Skeletal muscle cell (primary cell): ENCODE results near the gene ATG2B.
"Not testable (repeated sequence)": the region's sequence is repeated elsewhere in the genome, so short reads cannot be mapped to it uniquely, and the experiment has no call there.

ENCODE experiments used
- DNase-seq: peaks from one replicate; pipeline ENCODE4 v3.0.0-alpha.2; 2010; ENCODE audit warnings: low read depth
- H3K4me3 ChIP-seq: 2 replicates; pipeline ENCODE4 v1.5.1; 2011; ENCODE audit warnings: low read depth, mild to moderate bottlenecking, control low read depth, low read length, moderate library complexity

The ATG2B gene

DNA sequence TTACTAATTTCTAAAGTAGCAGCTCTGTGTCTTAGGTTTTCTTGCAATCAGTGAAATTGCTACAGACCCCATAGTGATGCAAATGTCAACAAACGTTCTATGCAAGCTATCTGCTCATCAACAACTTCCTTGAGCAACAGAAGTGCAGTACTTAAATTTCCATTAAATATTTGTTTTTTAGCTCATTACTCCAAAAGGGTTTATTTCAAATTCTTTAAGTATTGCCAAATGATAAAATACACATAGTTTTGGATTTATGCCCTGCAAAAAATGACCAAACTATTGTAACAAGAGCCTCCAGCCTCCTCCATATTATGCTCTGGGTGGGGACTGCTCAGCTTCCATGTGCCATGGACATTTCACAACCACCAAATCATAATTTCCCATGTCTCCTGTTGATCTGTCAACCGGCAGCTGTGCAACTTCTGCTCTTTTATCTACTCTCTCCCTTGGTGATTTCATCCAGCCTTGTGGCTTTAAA, 102.8 kb downstream of the ATG2B start:
- no peak for DNase-seq
- no peak overlapping the region for H3K4me3 ChIP-seq

DNA sequence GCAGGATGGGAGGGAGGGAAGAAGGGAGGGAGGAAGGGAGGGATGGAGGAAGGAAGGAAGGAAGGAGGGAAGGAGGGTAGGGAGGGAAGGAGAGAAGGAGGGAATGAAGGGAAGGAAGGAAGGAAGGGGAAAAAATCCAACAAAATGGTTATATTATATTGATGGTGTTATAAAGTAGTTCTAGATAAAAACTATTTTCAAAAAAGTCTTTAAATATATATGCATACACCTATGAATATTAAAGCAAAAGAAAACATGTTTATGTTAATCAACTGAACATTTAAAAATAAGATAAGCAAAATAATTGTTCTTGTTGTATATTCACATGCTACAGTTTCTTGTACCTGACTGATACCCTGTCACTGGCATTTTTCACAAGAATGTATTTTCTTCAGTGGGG, 105.2 kb downstream of the ATG2B start:
- no peak overlapping the region for H3K4me3 ChIP-seq

DNA sequence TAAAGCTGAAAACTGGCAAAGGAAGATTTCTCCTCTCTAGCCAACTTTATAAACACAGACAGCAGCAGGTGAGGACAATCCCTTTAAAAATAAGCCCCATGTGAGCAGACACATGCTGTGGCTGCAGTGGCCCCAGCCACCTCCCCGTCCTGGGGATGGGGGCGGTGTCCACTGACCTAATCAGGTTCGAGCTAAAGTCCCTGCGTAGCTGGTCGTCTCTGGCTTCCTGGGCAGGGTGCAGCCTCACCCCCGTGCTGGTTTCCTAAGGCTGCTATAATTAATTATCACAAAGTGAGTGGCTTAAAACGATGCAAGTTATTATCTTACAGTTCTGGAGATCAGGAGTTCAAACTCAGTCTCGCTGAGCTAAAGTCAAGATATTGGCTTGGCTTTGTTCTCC, 106.1 kb downstream of the ATG2B start:
- no peak for DNase-seq
- H3K4me3 ChIP-seq: peak overlapping the region; percentile 11

More for the DNA sequence above, 105.2 kb downstream of the ATG2B start:
- no peak for DNase-seq

DNA sequence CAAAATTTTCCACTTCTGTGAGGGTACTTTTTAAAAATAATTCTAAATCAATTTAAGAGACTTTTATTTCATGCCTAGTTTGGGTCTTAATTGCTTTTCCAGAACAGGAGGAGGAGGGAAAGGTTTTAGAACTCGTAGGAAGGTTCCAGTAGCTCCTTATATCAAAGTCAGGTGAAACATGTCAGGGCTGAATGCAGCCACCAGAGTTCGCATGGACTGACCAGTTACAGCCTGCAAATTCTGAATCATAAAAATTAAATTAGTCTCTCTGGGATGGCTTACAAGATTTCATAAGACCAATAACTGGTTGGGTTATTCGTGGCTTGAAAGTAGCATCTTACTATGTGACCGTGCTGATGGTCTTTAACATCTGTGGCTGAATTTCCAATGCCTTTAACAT, 106.7 kb downstream of the ATG2B start:
- H3K4me3 ChIP-seq: peak overlapping the region; percentile 11
- DNase-seq: no peak

DNA sequence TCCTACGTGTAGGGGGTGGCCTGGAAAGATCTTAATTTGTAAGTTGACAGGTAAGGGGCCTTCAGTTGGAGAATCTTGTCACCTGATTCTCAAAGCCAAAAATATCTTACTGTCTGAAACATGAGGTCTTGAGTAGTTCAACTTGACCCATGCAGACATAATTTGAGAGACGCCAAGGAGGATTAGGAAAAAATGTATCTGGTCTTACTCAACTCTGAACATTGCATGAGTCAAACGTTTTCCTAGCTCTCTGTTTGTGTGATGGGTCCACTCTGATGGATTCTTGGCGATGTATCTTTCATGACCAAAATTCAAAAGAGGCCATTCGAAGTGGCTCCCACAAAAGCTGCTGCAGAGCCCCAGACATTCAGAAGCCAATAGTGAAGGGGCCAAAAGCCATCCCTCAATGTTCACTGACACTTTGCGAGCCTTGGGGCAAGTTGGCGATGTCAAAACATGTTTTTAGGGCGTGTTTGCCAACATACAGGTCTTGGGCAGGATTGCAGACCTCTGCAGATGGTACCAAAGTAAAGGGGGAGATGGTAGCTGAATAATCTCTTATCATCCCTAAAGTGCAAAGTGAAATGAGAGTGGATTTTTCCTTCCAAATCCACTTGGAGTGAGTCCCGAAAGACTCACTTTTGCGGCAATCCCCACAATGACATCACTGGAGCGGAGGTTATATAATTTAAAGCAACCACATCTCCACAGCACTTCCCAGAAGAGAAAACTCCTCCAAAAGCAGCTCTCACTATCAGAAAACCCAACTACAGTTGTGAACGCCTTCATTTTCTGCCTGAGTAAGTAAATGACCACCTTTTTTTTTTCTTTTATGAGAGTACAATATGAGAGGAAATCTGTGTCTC, 107.4 kb downstream of the ATG2B start, which contains the start of gene BDKRB1:
BDKRB1 (plus strand) TSS at position 710 of the 866 bp plus-strand sequence. CDS start 7,473 bp downstream, outside the sequence.
- DNase-seq: no peak
- peak within 1 kb of the TSS; percentile 11 for H3K4me3 ChIP-seq

DNA sequence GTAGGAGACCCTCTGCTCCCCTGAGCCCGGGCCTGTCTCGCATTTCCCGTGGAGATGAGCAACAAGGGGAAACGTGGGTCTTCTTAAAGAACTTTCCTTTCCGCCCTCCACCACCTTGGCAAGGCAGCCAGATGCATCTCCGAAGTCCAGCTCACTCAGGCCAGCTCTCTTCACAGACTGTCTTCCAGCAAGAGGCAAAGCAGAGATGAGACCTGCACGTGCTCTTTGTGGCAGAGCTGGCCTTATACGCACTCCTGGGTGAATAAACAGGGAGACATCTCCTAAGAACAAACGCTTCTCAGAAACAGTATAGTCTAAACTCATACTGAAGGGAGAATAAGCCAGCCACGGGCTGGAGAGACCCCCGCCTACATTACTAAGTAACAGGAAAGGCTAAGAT, 108.5 kb downstream of the ATG2B start:
- no peak overlapping the region for H3K4me3 ChIP-seq
- DNase-seq: no peak

DNA sequence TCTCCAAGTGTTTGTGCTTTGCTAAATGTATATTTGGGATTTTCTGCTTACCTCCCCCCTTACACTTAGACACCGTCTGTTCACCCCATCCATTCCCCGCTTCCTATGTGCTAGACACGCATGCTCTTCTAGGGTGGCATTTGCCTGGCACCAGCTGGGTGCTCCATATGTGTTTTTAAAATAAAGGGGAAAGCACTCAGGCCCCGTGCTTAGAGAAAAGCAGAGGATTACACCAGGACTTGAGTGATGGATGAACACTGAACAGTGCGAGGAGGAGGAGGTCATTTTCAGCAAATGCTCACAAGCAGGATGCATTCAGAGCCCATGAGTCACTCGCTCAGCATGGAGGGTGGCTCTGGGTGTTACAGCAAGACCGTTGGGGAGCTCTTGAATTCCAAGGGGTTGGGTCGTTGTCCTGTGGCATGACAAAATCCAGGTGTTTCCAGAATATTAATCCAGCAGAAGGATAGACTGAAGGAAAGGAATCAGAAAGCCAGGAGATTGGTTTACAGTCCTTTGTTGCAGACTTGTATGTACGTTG, 110.1 kb downstream of the ATG2B start:
- no peak overlapping the region for H3K4me3 ChIP-seq
- DNase-seq: peak; percentile 81

DNA sequence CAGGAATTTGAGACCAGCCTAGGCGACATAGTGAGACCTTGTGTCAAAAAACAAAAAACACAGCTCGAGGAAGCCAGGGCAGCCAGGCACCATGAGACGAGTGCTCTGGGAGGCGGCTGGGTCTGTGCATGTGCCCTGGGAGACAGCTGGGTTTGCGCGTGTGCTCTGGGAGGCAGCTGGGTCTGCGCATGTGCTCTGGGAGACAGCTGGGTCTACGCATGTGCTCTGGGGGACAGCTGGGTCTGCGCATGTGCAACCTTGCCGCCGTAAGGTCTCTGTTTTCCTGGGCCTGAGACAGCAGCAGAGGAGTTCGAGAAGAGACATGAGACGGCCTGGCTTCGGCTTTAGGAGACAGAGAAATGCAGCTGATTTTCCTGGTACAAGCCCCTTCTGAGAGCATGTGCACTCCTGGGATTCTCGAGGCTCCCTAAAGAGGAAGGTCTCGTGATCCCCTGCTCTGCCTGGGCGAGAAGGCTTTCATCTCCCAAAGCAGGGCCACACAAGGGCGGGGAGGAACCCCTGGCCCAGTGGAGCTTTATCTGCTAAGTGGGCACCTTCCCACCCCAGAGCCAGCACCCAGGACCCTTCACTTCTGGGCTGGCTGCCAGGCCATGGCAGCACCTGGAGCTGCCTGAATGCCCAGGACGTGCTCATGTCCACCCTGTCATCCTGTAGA, 110.7 kb downstream of the ATG2B start:
- no peak for DNase-seq
- H3K4me3 ChIP-seq: no peak overlapping the region

DNA sequence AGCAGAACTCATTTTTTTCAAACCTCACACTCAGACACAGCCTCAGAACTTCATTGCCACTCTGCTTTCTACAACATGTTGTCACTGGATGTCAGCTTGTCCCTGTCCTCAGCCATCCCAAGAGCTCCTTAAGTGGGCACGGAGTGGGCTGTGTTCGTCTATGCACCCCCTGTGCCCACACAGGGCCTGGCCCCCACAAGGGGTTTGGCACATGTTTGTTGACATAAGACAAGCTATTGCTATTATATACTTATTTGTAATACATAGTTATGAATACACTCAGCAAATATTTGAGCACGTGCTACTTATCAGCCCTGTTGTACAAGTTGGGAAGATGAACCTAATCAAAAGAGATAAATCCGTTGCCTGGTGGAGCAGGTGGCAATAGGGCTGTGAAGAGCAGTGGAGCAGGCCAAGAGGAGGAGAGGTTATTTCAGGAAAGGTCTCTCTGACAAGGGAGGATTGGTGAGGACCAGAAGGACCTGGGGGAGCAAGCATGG, 111.4 kb downstream of the ATG2B start:
- H3K4me3 ChIP-seq: no peak overlapping the region
- DNase-seq: no peak

DNA sequence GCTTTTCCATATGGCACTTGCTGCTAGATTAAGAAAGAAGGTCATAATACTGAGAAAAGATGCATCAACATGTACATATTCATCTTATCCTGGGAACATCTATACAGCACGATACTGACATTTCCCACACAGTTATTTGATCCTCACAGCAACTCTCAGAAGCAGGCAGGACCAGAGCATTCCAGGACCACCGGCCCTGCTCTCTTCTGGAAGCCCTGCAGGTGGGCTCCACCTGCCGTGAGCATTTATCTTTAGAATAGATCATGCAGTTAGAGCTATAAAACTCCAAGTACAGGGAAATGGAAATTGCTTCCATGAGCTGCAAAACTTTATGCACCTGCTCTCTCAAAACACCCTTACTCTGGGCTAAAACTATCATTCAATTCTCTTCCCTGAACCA, 112.7 kb downstream of the ATG2B start:
- no peak for DNase-seq
- no peak overlapping the region for H3K4me3 ChIP-seq

DNA sequence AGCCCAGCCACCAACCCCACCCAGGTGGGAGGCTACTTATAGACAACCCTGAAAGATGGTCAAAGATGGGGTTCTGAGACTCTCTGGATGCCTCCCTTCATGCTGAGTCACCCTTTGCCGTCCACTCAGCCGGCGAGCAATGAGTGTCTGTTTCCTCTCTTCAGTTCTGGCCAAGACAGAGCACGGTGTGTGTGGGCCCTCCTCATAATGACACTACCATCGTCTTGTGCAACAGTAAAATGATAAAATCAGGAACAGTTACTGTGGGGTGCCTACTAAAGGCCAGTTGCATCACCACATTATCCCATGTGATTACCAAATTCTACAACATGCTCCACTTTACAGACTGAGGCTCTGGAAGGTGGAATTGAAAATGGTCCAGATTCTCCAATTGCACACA, 114.1 kb downstream of the ATG2B start:
- DNase-seq: peak; percentile 92

DNA sequence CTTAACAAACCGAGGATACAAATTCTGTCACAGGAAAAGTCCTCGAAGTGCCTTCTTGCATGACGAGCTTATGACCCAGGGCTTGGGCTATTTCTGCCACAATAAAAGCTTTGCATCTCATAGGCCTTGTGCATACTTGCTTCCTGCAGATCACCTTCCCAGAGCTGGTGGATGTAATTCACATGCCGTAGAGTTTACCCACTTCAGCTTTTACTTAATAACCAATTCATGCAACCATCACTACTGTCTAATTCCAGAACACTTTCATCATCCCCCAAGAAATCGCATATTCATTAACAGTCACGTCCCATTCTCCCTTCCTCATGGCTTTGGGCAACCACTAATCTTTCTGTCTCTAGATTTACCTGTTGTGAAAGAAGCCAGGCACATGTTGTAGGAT, 116.1 kb downstream of the ATG2B start:
- DNase-seq: no peak
- H3K4me3 ChIP-seq: no peak overlapping the region

More for the DNA sequence above, 114.1 kb downstream of the ATG2B start:
- no peak overlapping the region for H3K4me3 ChIP-seq

DNA sequence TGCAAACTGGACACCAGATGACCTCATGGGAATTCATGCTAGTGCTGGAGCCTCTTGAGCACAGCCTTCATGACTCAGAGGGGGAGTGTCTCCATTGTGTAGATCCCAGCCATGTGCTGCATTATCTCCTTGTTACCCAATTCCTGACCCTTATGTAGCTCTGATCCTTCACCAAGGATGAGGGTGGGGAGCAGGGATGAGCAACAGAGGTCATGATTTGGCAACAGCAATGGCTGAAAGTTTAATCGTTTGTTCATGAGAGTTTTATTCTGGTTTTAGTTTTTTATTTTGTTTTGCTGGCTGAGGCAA, 116.6 kb downstream of the ATG2B start:
- peak; percentile 95 for DNase-seq
- H3K4me3 ChIP-seq: no peak overlapping the region

DNA sequence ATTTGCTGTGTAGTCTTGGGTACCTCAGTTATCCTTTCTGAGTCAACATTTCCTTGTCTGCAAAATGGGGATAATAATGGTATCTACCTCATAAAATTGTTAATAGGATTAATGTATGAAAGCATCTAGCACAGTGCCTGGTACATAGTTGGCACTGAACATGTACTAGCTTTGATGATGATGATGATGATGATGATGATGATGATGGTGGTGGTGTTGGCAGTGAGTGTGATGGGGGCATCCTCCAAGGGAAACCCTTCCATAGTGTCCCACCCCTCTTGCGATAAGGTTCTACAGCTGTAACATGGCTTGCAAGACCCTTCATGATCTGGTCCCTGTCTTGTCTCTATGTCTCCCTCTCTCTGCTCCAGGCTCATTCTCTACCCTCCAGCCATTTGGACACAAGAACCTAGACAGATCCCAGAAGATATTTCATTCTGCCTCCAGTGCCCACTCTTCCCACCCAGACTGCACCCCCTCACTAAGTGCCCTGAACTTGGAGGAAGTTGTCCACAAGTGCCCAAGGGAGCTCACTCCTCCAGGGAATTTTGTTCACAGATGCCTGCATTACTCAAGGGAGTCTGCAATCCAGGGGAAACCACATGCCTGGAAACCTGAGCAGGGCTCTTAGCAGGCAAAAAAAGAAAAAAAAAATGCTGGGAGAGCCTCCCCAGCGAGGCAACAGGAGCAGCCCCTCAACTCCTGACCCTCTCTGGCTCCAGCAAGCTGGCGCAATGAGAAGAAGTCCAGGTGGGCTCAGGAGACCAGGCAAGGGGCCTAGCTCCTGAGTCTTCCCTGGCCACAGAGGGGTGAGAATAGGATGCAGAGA, 117.2 kb downstream of the ATG2B start:
- no peak overlapping the region for H3K4me3 ChIP-seq
- no peak for DNase-seq

DNA sequence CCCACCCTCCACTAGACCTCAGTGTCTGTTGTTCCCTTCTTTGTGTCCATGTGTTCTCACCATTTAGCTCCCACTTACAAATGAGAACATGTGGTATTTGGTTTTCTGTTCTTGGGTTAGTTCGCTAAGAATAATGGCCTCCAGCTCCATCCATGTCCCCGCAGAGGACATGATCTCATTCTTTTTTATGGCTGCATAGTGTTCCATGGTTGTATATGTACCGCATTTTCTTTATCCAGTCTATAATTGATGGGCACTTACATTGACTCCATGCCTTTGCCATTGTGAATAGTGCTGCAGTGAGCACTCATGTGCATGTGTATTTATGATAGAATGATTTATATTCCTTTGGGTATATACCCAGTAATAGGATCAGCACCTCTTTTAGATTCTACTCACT, 118.1 kb downstream of the ATG2B start:
- not testable (repeated sequence) for DNase-seq, H3K4me3 ChIP-seq

DNA sequence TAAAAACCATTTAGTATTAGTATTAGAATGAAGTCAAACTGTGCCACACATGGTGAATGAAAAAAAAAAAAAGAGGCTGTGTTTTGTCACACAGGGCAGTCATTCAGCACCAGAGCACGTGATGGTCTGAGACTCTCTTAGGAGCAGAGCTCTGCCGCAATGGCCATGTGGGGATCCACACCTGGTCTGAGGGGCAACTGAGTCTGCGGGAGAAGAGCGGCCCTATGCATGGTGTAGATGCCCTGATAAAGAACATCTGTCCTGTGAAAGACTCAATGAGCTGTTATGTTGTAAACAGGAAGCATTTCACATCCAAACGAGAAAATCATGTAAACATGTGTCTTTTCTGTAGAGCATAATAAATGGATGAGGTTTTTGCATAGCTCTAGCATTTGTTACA, 119.4 kb downstream of the ATG2B start:
- no peak for DNase-seq
- no peak overlapping the region for H3K4me3 ChIP-seq

DNA sequence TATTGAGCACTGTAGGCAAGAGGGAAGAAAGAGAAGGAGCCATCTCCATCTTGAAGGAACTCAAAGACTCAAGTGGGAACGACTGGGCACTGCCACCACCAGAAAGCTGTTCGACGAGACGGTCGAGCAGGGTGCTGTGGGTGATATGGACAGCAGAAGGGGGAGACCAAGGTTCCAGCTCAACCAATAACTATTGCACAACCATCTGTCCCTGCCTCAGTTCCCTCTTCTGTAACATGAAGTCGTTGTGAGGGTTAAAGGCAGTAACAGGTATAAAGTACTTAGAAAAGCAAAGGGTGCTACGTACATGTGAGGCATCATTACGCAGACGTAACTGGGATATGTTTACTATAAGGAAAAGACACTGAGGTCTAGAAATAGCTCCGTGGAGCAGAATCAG, 121.0 kb downstream of the ATG2B start:
- DNase-seq: no peak
- no peak overlapping the region for H3K4me3 ChIP-seq

DNA sequence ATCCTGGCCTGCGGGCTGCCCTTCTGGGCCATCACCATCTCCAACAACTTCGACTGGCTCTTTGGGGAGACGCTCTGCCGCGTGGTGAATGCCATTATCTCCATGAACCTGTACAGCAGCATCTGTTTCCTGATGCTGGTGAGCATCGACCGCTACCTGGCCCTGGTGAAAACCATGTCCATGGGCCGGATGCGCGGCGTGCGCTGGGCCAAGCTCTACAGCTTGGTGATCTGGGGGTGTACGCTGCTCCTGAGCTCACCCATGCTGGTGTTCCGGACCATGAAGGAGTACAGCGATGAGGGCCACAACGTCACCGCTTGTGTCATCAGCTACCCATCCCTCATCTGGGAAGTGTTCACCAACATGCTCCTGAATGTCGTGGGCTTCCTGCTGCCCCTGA, 122.5 kb downstream of the ATG2B start:
- DNase-seq: no peak
- H3K4me3 ChIP-seq: no peak overlapping the region

DNA sequence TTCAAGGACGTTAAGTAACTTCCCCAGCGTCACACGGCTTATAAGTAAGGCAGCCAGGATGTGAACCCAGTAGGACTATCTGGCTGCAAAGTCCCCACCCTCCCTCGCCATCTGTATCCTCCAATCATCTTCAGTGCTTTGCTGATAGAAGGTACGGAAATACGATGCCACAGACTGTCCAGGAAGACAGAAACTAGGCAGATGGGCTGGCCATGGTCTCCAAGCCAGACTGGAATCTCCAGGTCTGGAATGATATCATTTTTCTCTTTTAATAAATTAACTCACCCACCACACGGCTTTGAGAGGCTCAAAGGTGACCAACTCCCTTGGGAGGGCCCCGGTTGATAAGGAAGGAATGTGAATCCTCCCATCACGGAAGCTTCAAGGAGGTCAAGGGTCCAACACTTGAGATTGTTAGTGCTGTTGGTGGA, 123.4 kb downstream of the ATG2B start:
- H3K4me3 ChIP-seq: no peak overlapping the region
- DNase-seq: no peak
